GM19463 (cell line): Measurements from ENCODE around the gene ZW10.
"Not testable (repeated sequence)": the region's sequence is repeated elsewhere in the genome, so short reads cannot be mapped to it uniquely, and the experiment has no call there.

Source experiments
- ATAC-seq: cut with Tn5 transposase; IDR thresholded peaks from one replicate; pipeline ENCODE4 v1.9.1; 2021; ENCODE audit warnings: mild to moderate bottlenecking, moderate library complexity; ENCODE audit not compliant: unreplicated experiment

The ZW10 gene

DNA sequence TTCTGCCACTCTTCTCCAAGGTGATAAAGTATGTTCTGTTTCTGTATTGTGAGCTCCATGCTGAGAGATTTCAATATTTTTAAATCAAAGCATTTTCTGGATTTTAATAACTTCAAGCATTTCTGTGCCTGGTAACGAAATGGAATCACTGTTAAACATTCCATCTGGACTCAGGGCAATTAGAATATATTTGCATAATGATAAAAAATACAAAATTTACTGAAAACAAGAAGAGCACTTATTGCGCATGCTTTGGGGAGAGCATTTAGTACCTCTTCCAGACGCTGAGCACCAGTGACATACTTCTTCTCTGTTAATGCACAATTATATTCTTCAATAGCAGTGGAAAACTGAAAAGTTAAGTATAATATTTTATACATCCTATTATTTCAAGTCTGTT lies 13.3 kb downstream of the ZW10 start:
- no peak for ATAC-seq

- ATAC-seq: no peak
These were observed 20.6 kb downstream of the ZW10 start for GRCh38 chr11:113752932-113753331.

GRCh38 chr11:113736323-113736722 lies 37.2 kb downstream of the ZW10 start:
- no peak for ATAC-seq

GRCh38 chr11:113732092-113732491 lies 41.4 kb downstream of the ZW10 start:
- ATAC-seq: no peak

DNA sequence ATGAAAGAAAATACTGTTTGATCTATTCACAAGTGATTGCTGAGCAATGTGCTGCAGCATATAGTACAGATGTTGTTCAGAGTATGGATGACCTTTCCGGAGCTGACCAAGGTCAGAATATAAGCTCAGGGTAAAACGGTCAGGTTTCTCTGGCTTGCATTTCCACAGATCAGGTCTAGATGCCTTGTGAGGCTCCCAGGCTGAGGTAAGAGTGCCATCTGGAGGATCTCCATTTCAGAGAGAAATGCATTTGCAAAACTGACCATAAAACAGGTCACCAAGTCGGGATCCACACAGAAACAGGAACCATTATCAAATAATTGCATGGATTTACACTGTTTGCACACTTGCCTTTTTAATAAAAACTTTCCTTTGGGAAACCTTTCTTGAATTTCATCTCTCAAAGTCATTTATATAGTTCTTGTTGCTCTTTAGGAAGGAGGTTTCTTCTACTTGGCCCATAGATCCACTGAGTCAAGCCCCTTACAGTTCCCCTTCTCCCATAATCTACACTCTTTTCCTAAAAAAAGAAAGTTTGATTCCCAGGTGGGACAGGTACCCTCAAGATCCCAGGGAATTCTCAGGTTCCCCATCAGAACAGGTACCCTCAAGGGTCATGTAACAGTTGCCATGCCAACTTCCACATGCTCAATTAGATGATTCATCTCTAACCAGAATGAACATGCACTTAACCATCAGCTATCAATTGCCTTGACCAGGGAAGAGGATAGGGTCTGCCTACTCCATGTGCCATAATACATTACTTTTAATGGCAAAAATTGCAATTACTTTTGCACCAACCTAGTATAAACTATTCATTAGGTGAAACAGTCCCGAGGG lies 42.4 kb downstream of the ZW10 start:
- no peak for ATAC-seq

DNA sequence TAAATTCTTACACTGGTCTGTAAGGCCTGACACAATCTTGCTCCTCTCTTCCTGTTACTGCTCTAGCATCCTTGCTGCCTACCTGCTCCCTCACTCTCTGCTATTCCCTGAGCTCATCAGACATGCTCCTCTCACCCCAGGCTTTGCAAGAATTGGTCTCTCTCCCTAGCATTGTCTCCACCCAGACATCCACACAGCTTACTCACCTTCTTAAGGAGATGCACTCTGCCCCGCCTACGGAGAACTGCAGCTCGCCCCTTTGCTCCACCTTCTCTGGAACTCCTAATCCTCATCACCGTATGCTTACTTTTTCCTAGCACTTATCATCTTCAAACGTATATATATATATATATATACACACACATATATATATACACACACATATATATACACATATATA lies 44.0 kb downstream of the ZW10 start:
- no peak for ATAC-seq

DNA sequence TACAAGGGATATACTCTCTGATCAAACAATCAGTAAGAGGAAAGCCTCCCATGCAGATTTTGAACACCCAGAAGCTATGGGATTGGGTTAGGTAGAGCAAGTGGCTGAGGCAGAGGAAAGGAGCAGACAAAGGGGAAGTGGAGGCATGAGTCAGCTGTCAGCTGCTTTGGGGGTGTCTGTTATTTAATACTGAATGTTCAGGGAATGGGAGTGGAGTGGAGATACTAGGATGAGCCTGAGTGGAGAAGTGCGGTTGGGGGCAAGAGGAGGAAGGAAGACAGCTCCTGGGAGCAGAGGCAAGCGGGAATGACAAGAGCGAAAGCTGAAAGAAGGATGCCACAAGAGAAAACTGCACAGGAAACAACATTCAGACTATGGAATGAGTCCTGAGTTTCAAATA lies 44.7 kb downstream of the ZW10 start:
- ATAC-seq: no peak

DNA sequence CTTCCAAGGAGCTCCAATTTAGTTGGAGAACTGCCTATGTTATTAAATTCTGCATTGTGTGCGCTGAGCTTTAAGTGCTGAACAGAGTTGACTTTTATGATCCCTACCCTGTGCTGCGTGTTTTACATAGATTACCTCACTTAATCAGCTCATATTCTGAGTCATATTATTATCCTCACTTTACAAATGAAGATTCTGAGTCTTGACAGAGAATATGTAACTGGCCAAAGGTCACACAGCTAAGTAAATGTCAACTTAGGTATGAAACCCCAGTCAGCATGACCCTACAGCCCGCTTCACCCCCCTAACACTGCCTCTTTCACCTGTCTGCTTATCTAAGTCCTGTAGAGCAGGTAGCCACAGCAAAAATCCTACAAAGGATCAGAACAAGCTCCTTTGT lies 47.6 kb downstream of the ZW10 start:
- ATAC-seq: no peak

DNA sequence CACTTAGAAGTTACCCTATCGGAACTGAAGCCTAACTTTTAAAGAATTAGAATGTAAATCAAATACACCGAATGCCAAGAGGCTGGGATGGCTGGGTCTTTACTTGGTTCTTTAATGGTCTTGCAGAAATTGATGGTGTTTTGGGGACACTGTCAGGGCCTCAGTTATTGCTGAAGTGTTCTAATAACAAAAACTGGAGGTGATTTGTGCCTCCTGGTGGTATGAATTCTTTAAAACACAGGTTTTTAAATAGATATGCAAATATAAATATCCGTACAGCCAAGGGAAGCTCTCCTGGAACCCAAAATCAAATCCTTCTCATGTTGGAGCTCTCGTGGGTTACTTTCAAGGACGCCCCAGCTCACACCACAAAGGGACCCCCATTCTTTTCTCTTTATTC lies 48.1 kb downstream of the ZW10 start:
- ATAC-seq: no peak

DNA sequence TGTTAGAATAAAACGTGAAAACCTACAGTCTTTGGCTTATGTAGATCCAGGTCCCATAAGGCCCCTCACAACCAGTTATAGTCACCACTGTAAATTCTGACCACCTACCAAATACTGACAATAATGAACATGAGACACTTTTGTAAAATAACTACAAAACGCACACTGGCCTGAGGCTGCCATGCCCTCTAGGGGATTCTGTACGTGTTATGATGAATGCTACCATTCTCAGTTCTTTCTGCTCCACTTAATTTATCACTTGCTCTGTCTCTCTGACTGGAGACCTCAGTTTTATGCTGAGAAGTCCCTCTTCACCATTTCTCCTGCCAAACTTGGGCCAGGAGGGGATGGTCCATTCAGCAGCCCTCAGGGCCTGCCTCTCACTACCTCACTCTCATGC lies 48.7 kb downstream of the ZW10 start:
- ATAC-seq: no peak

DNA sequence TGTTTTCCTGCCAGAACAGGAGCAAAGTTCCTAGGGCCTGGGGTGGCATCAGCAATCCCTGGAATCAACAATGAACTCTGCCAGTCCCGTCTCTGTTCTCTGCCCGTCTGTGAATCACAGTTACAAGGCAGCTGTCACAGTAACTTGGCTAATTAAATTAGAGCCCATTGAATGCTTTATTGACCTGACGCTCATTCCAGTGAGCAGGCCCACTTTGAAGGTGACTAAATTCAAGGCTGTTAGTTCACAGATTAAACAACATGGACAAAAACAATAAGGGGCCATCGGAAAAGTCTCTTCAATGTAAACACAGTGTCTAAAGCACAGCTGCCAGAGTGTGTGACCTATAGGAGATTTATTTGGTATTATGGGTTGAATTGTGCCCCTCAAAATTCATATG lies 49.7 kb downstream of the ZW10 start:
- ATAC-seq: no peak

DNA sequence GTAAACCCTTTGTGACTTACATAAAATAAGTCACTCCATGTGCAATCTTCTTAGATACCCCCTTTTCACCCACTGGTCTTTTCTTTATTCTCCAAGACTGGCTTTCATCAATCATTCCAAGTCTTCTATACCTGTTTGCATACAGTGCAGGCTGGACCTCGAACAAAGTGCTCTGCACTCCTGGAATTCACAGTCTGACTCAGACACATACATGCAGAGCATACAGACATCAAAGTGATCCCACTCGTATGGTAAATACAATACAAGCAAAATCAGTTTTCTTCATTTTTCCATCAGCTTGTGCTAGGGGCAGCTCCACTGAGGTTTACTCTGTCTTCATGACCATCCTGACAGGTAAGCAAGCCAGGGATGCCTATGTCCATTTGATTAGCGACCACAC lies 50.6 kb downstream of the ZW10 start:
- no peak for ATAC-seq

DNA sequence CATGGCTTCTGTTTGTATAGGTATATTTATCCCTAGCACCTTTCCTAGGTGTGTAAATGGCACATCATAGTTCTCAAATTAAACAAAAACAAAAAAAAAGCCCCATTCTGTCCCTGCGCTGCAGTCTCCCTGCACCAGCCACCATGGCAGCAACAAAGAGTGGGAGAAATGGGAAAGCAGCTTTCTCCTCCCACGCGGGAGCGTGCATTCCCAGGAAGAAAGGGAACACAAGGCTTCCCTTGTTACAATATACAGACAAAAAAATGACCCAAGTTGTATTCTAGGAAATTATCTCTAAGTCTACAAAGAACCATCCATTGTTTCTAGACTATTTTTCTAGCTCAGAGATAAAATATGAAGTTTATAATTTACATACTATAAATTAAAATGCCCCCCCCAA lies 51.3 kb downstream of the ZW10 start:
- ATAC-seq: no peak

GRCh38 chr11:113721462-113722066 lies 51.9 kb downstream of the ZW10 start:
- no peak for ATAC-seq

DNA sequence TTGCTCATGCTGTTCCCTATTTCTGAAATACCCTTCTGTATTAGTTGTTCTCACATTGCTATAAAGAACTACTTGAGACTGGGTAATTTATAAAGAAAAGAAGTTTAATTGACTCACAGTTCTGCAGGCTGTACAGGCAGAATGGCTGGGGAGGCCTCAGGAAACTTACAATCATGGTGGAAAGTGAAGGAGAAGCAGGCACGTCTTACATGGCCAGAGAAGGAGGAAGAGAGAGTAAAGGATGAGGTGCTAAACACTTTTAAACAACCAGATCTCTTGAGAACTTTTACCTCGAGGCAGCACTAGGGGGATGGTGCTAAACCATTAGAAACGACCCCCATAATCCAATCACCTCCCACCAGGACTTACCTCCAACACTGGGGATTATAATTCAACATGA lies 53.0 kb downstream of the ZW10 start:
- not testable (repeated sequence) for ATAC-seq

DNA sequence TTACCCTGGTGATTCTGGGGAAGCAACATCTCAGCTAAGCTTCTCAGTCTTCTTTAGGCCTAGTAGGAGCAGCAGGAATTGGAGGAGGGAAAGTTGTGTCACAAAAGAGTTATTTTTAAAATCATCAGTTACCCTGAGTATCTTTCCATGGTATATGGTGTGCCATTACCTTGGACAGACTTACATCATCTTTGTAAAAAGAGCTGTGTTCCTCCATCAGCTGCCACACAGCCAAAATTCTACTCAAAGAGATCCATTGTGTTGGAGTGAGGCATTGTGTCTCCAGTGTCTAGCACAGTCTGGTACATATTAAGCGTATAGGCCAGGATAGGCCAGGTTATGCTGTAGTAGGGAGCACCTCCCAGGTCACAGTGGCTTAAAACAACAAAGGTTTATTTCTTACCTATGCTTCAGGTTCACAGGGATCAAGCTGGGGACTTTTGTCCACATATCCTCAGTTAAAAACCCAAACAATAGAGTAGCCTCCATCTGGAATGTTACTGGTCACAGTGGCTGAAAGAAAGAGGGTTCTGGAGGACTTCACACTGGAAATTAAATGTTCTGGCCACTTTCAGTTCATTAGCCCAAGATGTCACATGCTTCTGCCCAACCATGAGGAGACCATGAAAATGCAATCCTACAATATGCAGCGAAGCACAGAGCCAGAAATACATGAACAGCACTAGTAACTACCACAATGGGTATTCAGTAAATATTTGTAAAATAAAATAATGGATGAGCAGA lies 57.4 kb downstream of the ZW10 start:
- ATAC-seq: no peak

GRCh38 chr11:113715273-113715672 lies 58.2 kb downstream of the ZW10 start:
- no peak for ATAC-seq

DNA sequence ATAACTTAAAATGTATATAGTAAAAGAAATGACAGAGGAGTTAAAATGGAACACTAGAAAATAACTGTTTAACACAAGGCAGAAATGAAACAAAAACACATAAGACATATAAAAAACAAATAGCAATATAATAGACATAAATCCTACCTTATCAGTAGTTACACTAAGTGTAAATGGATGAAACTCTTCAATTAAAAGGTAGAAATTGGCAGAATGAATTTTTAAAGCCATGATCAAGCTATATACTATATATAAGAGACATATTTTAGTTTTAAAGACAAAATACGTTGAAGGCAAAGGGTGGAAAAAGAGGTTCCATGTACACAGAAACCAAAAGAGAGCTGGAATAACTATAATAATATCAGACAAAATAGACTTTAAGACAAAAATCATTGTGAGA lies 62.5 kb downstream of the ZW10 start:
- no peak for ATAC-seq

DNA sequence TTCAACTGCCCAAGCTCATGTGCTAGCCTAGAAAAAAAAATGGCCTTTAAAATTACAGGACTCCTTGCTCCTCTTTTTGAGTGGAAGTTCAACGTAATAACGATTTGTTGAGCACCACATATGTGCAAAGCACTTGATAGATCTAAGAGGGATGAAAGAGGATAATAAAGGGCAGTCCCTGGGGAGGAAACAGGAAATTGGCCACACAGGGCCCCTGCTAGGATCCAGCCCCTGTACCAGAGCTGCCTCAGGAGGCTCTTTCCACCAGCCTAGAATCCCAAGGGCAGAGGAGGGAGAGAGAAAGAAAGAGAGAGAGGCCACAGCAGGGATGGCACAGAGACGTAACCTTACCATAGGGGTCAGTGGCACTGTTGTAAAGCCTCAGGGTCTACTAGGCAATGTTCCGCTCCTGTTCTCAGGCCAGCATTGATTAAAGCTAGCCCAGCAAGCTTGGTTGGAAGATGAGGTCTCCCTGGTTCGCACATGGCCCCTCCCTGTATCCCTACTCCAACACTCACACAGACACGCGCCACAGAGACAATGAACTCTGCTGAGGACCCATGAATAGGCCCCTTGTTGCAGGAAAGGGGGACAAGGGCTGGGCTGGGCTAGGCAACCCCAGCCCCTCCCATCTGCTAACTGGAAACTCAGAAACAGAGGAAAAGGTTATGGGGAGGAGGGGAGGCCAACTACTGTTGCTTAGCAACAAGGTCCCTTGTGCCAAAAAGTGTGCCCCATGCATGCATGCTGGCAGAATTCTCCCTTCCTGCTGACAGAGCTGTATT lies 67.4 kb downstream of the ZW10 start, which contains the start of gene TMPRSS5:
Gene TMPRSS5 (minus strand): TSS at position 438 of the 785 bp plus-strand sequence. CDS start 84 bp downstream, at position 354.
- ATAC-seq: no peak

DNA sequence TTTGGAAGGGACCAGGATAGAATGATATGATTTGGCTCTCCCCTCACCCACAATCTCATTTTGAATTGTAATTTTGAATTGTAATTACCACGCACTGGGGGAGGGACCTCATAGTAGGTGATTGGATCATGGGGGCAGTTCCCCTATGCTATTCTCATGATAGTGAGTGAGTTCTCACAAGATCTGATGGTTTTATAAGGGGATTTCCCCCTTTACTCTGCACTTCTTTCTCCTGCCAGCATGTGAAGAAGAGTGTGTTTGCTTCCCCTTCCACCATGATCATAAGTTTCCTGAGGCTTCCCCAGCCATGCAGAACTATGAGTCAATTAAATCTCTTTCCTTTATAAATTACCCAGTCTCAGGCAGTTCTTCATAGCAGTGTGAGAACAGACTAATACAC lies 69.9 kb downstream of the ZW10 start:
- not testable (repeated sequence) for ATAC-seq

GRCh38 chr11:113701491-113701890 lies 72.0 kb downstream of the ZW10 start:
- no peak for ATAC-seq
